ENCODE measurements around the gene GJC1.

GRCh38 chr17:44865231-44865660 lies 35.2 kb upstream of the GJC1 start:
- TF ChIP-seq EZH2 (IDR thresholded peaks at IDR 0.05; ENCODE audit: insufficient read depth, poor library complexity, severe bottlenecking) (no peak), EZH2phosphoT487 (IDR thresholded peaks at IDR 0.05; ENCODE audit: insufficient read depth, low read depth) (no peak)

Measured in GM23248 (cell line).